ENCODE data around the gene USP6NL. TPM values are rescaled to one million over a fixed set of nuclear protein-coding genes. Genes with fewer than 3 reads are reported as not detected.

Gene USP6NL
- polyA plus RNA-seq, 3 donors, result 5.5 to 7.7 (median 6.7) TPM

DNA sequence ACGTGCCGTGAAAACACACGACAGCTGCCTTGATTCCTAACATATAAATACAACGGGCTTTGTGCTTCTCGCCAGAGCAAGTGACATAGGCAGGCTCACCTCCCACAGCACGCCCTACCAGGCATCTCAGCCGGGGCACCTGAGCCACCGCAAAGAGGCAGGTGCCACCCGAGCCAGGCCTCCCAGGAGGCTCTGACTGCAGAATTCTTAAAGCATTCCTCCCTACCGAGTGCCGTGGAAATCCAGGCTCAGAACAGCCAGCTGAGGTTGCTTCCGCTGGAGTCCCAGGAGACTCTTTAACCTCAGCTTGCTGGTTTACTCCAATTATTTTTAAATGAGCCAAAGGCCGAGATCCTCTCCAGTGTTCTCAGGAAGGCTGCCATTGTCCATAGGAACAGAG is 206.5 kb downstream of the USP6NL start:
- peaks cover 4 to 5% of the 10 kb centered on the region in 2 donors for H3K4me1 ChIP-seq (ENCODE audit: control insufficient read depth in 1 of 2, insufficient read depth in 2 of 2, low read length in 2 of 2)
- H3K9ac ChIP-seq (ENCODE audit: insufficient read depth, low read length, poor library complexity, severe bottlenecking), result no peak overlapping the region
- H3K79me2 ChIP-seq (ENCODE audit: insufficient read depth, low read length), result no peaks in the 10 kb centered on the region
- H3K4me2 ChIP-seq (replicated peaks; ENCODE audit: extremely low read depth, low read length, poor library complexity, severe bottlenecking), result no peak overlapping the region
- H3K36me3 Mint-ChIP-seq, result no peaks in the 10 kb centered on the region
- no peak overlapping the region for H3K4me3 Mint-ChIP-seq
- 95% methylated on average over 13 of the region's 13 CpGs for WGBS (ENCODE audit: insufficient coverage)
- peaks cover 15% of the 10 kb centered on the region for H3K4me1 Mint-ChIP-seq
- DNase-seq, result no peak
- H4K20me1 ChIP-seq (ENCODE audit: insufficient read depth, low read length), result no peaks in the 10 kb centered on the region
- H2AFZ ChIP-seq (ENCODE audit: insufficient read depth, low read depth, low read length, poor library complexity, severe bottlenecking), result no peak overlapping the region
- no peak overlapping the region for H3K27ac Mint-ChIP-seq
- H3K9me3 Mint-ChIP-seq, result peaks cover 0 to 7% (median 4%) of the 10 kb centered on the region in 7 donors
- no peak overlapping the region for H3K27ac ChIP-seq (ENCODE audit: low read depth in 1 of 2, low read length in 2 of 2)
- TF ChIP-seq, protein P1, sequence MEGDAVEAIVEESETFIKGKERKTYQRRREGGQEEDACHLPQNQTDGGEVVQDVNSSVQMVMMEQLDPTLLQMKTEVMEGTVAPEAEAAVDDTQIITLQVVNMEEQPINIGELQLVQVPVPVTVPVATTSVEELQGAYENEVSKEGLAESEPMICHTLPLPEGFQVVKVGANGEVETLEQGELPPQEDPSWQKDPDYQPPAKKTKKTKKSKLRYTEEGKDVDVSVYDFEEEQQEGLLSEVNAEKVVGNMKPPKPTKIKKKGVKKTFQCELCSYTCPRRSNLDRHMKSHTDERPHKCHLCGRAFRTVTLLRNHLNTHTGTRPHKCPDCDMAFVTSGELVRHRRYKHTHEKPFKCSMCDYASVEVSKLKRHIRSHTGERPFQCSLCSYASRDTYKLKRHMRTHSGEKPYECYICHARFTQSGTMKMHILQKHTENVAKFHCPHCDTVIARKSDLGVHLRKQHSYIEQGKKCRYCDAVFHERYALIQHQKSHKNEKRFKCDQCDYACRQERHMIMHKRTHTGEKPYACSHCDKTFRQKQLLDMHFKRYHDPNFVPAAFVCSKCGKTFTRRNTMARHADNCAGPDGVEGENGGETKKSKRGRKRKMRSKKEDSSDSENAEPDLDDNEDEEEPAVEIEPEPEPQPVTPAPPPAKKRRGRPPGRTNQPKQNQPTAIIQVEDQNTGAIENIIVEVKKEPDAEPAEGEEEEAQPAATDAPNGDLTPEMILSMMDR (IDR thresholded peaks at IDR 0.05), result no peak
- intact Hi-C loops (cut with micrococcal nuclease), result no loop called here
- H3K27me3 Mint-ChIP-seq (ENCODE audit: low read depth in 3 of 3), result peaks cover 0 to 4% (median 4%) of the 10 kb centered on the region in 3 donors
- no peaks in the 10 kb centered on the region for H3K27me3 ChIP-seq (ENCODE audit: control insufficient read depth in 2 of 2, insufficient read depth in 2 of 2, low read length in 2 of 2)
- H3K4me3 ChIP-seq (replicated peaks in 1 of 3; ENCODE audit: low read depth in 2 of 3, low read length in 3 of 3), result no peak overlapping the region
- no peaks in the 10 kb centered on the region for H3K9me3 ChIP-seq (replicated peaks in 1 of 2; ENCODE audit: control insufficient read depth in 1 of 2, insufficient read depth in 1 of 2, low read length in 2 of 2)
- no peaks in the 10 kb centered on the region for H3K36me3 ChIP-seq (replicated peaks in 1 of 2; ENCODE audit: control insufficient read depth in 1 of 2, insufficient read depth in 2 of 2, low read length in 2 of 2)

Other genes starting within 250 kb of the USP6NL start
- 10 to 100 TPM in 1 of 3 donors, 1 to 10 TPM in 2; 9.2 to 10.6 (median 9.4) TPM for gene ECHDC3, start 130.7 kb upstream of the USP6NL start, polyA plus RNA-seq
- 1 to 10 TPM; 1.2 to 2.2 (median 2.0) TPM for gene PROSER2, start 211.7 kb upstream of the USP6NL start, polyA plus RNA-seq

Measured in CD14-positive monocyte (primary cell).